Lung microvascular endothelial cell (primary cell): ENCODE data around the gene EEF1AKMT2. TPM values are rescaled to one million over a fixed set of nuclear protein-coding genes. Genes with fewer than 3 reads are reported as not detected.
"Not testable (repeated sequence)": the region's sequence is repeated elsewhere in the genome, so short reads cannot be mapped to it uniquely, and the experiment has no call there.

Experiments
- DNase-seq, 2 donors: peaks; one replicate each; pipeline versions ENCODE4 v3.0.0 to v3.0.0-alpha.2; 2010; ENCODE audit warnings: low read depth in 2 of 2
- total RNA-seq: library from RNA; depleted of rRNA; stranded (reverse); fragments of >200 nt; gene quantifications from 2 replicates; pipeline ENCODE4 v1.2.1, GENCODE V29; 2014

The EEF1AKMT2 gene
- 7.3 and 10.0 TPM in 2 replicates for total RNA-seq

DNA sequence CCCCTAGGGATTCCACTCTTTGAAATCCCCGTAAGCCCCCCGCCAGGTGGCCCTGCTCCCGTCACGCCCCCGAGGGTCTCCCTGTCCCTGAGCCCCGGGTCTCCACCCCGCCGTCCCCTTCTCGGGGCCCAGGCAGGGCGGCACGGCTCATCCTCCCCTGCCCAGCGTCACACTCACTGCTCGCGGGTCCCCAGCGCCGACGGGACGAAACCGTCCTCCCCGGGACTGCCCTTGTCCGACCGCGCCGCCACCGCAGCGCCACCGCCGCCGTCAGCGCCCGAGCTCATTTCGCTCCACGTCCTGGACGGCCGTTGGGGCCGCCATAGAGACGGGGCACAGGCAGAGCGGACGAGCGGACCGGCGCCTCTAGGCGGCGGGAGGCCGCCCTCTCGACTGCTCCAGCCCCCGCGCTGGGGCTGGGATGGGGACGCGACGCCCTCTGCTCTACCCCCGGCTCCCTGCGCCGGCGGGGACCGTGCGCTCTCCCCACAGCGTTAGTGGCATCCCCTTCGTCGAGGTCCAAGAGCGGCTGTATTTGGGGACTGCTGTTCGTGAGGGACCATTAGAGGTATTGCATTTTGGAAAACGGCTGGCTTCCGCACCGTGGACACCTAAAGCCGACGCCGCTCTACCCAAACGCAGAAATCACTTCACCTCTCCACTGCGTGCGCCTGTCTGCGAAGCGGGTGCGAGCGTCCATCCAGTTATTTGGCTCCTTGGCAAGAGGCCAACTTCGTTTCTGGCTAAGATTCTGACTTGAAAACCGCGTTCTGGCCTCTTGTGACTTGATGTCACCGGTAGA is at the start of gene EEF1AKMT2:
TSS of gene EEF1AKMT2 (minus strand) at position 341 of the 802 bp plus-strand sequence. CDS start at position 287, 54 bp downstream.
- peak; percentile 90 to 93 for DNase-seq

DNA sequence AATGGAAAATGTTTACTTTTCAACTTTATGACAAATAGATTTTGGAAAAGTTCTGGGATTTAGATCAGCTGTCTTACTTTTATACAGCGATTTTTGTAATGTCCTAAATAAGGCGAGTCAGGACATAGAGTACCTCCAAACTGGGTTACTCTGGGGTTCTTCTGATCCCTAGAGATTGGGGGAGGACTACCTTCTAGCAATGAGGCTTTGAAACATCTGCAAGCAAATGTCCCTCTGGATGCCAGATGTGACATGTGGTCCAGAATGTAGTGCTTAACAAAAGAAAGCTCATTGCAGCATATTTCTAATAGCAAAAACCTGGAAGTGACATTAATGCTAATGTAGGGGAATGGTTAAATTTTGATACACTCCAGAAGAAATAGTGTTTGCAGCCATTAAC is 46.0 kb upstream of the EEF1AKMT2 start:
- no peak for DNase-seq

DNA sequence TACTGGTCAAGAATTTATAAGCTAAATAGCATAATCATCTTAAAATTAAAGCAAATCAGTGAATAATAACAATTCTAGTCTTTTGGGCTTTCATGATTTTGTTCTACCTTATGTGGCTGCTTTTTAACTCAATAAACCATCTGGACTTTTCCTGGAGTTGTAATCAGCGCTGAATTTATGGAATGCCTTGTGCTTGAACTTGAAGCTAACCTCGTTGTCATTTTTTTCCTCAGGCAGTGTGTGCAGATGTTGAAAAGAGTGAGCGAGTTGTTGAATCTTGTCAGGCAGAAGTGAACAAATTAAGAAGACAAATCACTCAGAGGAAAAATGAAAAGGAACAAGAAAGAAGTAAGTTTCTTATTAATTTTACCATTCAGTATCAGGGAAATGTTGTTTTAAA is 39.4 kb upstream of the EEF1AKMT2 start:
- DNase-seq: no peak

DNA sequence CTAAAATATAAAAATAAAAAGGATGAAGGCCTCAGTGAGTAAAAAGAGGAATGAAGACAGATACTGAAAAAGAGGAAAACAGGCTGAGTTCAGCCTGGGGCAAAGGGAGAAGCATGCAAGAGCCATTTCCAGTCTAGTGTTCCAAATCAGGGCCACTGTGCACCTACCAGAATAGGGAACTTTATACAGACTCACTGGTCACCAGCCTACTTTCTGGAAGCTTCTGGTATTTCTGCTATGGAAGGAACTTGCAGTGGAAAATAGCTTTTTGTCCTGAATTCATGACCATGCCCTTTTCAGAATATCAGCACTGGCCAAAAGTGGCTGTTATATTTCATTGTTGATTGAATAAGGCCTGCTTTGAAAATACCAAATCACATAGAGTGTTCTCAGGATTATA is 38.8 kb upstream of the EEF1AKMT2 start:
- DNase-seq: no peak

DNA sequence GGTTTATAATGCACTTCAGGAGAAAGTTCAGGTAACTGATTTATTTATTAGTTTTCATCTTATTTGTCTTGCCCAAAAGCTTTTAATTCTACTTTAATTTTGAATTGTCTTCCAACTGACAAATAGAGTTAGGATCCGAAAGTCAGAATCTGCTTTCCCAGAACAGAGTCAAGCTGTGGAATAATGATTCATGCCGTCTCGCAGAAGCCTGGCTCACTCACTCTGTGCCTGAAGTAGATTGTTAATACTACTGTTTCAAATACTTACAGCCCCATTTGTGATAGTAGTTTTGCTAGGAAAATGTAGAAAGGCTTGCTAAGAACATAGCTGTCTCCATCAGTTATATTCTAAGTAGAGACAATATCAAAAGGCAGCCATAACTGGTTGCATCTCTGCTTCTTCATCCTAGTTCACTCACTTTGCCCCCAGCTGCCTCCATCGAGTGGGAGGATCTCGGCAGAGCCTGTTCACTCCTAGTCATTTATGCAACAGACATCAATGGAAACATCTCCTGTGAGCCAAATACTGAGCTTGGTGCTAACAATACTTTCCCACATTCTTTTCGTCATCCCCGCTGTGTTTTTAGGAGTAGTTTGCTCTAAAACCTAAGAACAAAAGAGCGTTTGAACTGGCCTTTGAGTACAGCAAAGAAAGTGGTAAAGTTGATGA is 37.9 kb upstream of the EEF1AKMT2 start:
- no peak for DNase-seq

DNA sequence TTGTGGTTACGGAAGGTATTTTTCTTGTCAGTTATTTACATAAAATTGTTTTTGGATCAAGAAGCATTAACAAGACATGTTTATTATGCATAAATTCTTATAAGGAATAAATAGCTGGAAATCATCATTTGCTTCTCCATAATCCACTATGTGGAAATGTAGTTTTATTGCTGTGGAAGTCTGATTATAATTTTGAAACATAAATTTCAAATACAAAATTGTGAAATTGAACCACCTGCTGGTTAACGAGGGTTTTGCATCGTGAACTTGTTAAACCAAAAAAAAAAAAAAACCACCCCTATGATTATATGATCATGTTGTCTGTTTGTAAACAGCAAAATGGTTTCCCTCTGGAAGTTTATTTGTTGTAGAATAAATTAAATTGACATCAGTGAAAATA is 35.8 kb upstream of the EEF1AKMT2 start:
- DNase-seq: peak; percentile 38 to 62

DNA sequence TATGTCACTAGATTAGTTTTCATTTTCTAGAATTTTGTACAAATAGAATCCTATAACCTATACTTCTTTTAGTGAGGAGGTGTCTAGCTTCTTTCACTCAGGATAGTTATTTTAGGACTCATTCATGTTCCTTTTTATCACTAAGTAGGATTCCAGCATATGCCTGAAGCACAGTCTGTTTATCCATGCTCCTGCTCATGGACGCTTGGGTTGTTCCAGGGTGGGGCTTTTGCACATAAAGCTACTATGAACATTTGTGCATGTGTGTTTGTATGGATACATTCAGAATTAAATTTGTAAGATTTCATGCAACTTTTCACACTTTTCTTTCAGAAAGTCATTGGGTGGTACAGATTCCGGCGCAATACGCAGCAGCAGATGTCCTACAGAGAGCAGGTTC is 34.6 kb upstream of the EEF1AKMT2 start:
- no peak for DNase-seq

DNA sequence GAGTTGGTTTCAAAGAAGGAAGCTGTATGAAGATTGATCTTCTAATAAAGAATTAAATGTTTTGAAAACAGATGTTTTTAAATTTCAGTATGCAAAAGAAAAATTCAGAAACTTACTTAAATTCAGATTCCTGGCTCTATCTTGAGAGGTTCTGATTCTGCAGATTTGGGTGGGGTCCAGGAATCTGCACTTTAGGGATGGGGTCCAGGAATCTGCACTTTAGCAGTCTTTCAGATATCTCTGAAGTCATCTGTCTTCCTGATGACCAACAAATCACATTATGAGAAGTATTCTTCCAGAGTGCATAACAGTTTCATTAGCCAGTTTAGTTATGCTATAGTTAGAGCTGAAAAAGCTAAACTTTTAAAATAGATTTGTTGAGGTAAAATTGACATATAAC is 34.0 kb upstream of the EEF1AKMT2 start:
- no peak for DNase-seq

DNA sequence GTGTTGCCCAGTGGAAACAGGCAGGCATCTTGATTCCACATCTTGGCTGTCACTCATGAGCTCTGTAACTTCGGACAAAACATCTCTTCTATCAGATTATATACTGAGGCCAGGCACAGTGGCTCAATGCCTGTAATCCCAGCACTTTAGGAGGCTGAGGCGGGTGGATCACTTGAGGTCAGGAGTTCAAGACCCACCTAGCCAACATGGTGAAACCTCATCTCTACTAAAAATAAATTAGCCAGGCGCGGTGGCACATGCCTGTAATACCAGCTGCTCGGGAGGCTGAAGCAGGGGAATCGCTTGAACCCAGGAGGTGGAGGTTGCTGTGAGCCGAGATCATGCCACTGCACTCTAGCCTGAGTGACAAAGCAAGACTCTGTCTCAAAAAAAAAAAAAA is 33.2 kb upstream of the EEF1AKMT2 start:
- not testable (repeated sequence) for DNase-seq

DNA sequence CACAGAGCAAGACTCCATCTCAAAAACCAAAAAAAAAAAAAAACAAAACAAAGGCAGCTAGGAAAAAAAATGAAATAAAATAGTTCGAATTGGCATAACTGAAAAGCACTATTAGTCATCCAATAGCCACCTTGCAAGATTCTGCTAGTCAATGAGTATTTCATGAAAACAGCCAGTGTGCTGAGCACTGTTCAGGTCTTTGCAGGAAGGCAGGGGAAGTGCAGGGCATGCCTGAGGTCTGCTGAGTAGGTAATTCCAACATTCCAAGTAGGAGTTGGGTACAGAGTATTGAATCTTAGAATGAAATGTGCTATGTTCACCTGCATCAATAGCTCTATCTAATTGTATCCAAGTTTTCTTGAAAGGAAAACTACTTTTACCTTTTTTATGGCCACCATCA is 32.8 kb upstream of the EEF1AKMT2 start:
- no peak for DNase-seq

DNA sequence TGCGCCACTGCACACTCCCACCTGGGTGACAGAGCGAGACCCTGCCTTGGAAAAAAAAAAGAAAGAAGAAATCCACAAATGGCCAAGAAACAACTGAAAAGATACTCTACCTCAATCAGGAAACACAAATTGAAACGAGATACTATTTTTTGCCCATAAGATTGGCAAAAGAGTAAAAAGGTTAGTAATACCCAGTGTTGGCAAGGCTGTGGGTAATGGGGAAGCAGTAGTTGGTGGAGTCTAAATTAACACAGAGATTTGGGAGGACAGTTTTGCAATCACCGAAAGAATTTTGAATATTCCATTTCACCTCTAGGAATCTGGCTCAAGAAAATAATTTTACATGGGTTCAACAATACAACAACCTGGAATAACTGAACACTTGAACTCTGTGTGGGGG is 29.8 kb upstream of the EEF1AKMT2 start:
- DNase-seq: no peak

DNA sequence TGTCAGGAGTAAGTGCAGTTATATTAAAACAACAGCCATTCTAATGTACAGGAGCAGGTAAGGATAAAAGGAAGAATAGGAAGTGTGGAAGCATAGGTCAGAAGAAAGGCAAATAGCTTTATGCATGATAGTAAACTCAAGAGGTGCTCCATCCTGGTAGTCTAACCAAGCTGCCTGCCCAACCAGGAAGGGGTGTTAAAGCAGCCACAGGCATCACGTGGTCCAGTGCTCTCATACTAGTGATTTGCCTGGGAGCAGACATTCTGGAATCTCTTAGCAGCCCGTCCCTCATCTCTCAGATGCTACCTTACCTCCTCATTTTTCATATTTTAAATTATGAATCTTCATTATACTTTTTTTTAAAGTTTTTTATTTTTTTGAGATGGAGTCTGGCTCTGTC is 28.4 kb upstream of the EEF1AKMT2 start:
- no peak for DNase-seq

DNA sequence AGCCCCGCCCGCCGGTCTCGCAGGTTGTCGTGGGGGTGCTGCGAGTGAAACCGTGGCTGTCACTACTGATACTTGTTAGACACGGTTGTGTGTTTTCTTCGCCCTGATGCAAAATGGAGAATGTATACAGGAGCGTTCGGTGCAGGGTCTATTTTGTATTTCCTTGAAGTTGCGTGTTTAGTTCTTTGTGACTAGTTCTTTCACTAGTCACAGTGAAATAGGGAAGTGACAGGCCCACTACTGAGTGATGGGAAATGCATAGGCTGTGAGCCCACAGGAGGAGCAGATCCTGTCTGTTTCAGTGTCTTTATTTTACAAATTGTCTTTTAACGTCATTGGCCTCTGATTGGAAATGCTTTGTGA is 10.6 kb upstream of the EEF1AKMT2 start:
- DNase-seq: peak in 1 of 2 donors; percentile 16

DNA sequence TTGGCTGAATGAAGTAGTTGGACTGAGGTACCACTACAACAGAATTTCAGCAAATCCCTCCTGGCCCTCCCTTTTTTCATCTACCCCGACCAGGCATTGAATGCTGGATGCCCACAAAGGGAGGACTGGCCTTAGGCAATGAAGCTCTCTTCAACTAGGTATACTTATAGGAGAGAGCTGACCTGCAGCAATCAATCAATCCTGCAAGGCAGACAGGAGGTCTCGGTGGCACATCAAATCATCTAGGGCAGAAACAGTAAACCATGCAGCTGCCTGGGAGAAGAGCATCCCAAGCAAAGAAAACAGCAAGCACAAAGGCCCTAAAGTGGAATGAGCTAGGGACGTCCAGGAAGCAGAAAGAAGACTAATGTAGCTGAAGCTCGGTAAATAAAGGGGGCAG is 7.5 kb upstream of the EEF1AKMT2 start:
- no peak for DNase-seq

DNA sequence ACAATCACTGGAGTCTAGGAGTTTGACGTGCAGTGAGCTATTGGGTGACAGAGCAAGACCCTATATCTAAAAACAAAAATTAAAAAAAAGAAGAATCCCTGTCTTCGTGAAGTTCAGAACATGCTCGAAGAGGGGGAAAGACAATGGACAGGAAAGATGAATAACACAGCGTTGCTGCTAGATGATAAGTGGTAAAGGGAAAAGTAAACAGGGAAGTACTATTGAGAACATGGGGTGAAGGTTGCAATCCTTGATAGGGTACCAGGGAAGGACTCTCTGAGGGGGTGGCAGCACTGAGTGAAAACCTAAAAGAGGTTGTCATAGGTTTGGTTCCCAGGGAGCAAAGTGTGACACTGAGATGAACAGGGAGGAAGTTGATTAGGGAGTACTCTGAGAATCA is 7.1 kb upstream of the EEF1AKMT2 start:
- DNase-seq: no peak

DNA sequence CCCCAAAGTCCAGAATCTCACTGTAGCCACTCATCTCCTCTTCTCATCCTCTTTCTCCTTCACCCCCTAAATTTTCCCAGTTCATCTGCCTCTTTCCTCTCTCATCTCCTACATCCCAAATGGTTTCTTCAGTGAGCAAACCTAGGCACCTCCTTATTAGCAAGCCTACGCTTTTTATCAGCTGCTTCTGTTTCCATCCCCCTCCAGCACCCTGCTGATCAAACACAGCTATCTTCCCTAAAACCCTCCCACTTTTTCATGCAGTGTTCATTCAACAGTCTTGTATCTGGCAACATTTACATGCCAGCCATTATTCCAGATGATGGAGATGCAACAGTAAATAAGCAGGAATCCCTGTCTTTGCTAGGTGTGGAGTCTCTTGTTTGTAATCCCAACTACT is 6.7 kb upstream of the EEF1AKMT2 start:
- DNase-seq: no peak

DNA sequence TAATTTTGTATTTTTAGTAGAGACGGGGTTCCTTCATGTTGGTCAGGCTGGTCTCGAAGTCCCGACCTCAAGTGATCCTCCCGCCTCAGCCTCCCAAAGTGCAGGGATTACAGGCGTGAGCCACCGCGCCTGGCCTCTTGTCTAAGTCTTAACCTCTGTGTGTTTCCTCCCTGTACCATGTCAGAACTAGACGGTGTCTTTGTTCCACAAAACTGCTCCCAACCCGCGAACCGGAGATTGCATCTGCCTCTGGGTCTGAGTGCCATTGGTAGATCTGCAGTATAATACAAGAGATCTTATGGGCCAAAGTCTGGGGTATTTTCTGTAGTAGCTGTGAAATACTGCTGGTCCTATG is 1.3 kb upstream of the EEF1AKMT2 start:
- no peak for DNase-seq

DNA sequence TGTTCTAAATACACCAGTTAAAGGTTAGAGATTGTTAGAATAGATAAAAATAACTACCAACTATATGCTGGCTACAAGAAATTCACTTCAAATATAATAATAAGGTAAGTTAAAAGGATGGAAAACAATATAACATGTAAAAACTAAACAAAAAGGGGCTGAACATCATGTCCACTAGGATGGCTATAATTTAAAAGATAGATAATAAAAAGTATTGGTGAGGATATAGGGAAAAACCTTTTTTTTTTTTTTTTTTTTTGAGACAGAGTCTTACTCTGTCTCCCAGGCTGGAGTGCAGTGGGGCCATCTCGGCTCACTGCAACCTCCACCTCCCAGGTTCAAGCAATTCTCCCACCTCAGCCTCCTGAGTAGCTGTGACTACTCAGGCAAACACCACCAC is 8.8 kb downstream of the EEF1AKMT2 start:
- DNase-seq: not testable (repeated sequence)

DNA sequence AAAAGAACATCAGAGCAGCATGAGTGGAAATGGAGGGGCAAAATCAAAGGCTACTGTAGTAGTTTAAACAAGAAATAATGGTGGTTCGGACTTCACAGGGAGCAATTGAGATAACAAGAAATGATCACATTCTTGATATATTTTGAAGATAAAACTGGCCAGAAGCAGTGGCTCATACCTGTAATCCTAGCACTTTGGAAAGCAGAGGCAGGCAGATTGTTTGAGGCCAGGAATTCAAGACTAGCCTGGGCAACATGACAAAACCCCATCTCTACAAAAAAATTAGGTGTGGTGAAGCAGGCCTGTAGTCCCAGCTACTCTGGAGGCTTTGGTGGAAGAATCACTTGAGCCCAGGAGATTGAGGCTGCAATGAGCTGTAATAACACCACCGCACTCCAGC is 22.9 kb downstream of the EEF1AKMT2 start:
- no peak for DNase-seq

DNA sequence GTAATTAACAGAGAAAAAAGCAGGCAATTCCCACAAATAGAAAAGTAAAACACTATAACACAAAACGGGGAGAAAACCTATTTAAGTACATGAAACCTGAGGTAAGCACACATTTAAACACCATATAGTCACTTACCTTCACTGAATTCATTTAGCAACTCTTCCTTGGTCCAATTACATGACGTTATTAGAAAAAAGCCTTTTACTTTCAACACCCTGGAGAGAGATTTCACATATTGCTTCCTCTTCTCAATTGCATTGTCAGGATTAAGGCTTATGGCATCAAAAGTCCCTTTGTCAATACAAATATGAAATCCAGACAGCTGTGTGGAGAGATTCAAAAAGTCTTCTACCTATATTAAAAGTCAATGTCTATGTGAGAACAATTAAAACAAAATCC is 26.4 kb downstream of the EEF1AKMT2 start:
- DNase-seq: no peak

DNA sequence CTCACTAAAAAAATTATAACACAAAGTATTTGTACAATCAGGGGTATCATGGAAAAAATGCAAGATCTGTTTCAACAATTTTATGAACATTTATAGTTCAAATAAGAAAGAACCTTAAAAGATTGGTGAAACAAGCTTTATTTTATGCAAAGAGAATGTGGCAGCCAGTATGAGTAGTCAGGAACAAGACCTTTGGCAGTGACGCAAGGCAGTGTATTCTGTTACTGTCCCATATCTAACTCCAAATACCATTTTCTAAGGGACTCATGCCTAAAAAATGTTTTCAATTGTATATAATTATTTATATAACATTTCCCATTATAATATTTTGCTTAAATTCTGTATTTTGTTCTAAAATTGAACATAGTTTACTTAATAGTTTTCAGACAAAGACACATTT is 28.4 kb downstream of the EEF1AKMT2 start:
- no peak for DNase-seq

DNA sequence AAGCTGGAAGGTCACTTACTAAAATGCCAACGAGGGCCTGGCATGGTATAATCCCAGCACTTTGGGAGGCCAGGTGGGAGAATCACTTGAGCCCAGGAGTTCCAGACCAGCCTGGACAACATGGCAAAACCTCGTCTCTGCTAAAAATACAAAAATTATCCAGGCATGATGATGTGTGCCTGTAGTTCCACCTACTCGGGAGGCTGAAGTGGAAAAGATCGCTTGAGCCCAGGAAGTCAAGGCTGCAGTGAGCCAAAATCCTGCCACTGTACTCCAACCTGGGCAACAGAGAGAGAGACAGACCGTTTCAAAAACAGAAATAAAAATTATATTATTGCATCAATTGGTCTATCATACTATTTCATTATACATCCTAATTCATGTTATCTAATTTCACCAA is 29.4 kb downstream of the EEF1AKMT2 start:
- no peak for DNase-seq

DNA sequence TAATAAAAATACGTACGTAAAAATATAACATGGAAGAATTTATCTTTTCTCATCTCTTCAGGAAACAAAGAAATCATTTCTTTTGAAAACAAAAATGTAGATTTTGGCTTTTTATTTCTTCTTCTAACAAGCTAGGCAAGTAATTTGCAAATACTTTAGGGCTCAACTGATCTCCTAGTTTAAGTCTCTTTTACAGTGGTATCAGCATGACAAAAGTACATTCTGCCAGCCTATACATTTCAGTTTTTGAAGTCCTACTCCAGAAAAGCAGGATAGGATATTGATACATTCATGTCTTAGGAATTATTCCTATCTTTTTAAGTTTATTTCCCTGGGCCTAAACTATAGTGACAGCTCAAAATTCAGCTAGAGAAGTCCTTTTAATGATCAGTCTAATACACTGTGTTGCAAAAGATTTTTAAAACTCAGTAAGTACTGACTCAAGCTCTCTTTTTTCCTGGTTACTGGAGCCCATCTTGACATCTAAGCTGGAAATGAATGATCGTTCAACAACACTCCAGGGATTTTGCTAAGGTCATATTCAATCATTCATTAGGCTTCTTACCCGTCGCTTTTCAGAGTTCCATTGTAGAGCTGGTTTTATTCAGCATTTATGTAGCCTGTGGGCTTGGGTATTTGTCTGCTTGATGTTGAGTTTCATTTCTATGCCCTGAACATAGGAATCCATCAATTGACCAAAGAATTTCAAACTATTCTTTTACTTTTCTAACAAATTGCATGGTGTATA is 35.4 kb downstream of the EEF1AKMT2 start:
- no peak for DNase-seq
